Myocyte (in vitro differentiated cells): ENCODE results near the gene ESRRA. TPM values are rescaled to one million over a fixed set of nuclear protein-coding genes. Genes with fewer than 3 reads are reported as not detected.

Experiments used
- DNase-seq: peaks from one replicate; pipeline ENCODE4 v3.0.0-alpha.2; 2012; ENCODE audit warnings: low read depth
- total RNA-seq: library from RNA; depleted of rRNA; stranded (reverse); fragments of >200 nt; gene quantifications from 2 replicates; pipeline ENCODE4 v1.2.3, GENCODE V29; 2014

ESRRA gene
- total RNA-seq, 1 donor from 2014 or later, result 121 TPM

DNA sequence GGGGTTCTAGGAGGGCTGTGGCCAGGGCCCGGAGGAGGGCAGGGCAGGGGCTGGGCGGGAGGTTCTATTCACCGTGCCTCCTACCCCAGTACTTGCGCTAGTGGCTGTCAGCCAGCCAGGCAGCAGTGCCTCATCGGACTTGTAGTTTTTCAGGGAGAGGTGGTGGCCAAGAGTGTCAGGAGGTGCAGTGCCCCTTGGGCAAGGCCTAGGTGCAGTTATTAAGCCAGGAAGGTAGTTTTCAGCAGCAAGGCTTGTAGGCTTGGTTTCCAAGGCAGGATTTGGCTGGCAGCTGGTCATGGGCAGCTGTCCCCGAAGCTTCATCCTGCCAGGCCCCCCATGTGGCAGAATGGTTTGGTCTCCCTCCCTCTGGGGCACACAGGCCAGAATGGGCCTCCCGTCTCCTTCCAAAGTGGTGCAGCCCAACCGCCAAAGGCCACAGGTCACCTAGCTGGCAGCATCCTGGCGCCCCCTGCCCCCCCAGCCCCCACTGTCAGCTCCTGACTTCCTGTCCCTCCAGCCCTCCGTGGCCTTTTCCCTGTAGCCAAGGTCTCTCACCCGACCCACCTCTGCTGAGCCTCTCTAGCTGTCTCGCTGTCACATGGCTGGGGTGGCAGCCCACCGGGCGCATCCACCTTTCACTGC, 43.2 kb downstream of the ESRRA start:
- DNase-seq, result peak; percentile 83

DNA sequence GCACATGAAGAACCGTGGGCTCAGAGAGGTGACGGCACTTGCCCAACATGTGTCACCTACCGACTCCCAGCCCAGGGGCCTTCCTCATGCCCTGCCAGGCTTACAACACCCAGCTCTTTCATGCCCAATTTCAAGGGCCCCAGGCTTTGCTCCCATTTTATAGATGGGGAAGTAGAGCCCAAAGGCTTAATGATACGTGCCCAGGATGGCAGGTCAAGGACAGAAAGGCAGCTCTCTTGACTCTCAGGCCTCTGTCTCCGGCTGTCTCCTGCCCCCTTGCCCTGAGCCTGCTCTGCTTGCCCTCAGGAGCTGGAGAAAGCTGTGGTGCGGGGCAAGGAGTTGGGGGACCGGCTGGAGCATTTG, 43.7 kb downstream of the ESRRA start:
- no peak for DNase-seq

DNA sequence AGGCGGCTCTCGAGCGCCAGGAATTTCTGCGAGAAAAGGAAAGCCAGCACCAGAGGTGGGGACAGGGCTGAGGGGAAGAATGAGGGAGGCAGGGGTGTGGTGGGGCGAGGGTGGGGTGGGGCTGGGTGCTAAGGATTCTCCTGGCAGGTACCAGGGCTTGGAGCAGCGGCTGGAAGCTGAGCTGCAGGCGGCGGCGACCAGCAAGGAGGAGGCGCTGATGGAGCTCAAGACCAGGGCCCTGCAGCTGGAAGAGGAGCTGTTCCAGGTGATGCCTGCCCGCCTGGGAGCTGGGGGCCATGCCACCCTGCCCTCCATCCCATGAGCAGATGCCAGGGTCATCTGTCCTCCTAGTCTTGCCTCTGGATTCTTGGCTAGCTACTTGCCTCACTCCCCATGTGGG, 44.1 kb downstream of the ESRRA start:
- DNase-seq, result no peak

DNA sequence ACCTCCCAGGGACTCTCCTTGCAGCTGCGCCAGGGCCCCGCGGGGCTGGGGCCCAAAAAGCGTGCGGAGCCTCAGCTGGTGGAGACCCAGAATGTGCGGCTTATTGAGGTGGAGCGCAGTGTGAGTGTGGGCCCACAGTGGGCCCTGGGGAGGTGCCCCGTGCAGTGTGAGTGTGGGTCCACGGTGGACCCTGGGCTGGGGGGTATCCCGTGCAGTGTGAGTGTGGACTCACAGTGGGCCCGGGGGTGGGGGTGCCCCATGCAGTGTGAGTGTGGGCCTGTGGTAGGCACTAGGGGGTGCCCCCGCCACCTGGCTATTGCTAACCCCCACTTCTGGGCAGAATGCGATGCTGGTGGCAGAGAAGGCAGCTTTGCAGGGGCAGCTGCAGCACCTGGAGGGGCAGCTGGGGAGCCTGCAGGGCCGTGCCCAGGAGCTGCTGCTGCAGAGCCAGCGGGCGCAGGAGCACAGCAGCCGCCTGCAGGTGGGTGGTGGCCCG, 45.9 kb downstream of the ESRRA start:
- no peak for DNase-seq

DNA sequence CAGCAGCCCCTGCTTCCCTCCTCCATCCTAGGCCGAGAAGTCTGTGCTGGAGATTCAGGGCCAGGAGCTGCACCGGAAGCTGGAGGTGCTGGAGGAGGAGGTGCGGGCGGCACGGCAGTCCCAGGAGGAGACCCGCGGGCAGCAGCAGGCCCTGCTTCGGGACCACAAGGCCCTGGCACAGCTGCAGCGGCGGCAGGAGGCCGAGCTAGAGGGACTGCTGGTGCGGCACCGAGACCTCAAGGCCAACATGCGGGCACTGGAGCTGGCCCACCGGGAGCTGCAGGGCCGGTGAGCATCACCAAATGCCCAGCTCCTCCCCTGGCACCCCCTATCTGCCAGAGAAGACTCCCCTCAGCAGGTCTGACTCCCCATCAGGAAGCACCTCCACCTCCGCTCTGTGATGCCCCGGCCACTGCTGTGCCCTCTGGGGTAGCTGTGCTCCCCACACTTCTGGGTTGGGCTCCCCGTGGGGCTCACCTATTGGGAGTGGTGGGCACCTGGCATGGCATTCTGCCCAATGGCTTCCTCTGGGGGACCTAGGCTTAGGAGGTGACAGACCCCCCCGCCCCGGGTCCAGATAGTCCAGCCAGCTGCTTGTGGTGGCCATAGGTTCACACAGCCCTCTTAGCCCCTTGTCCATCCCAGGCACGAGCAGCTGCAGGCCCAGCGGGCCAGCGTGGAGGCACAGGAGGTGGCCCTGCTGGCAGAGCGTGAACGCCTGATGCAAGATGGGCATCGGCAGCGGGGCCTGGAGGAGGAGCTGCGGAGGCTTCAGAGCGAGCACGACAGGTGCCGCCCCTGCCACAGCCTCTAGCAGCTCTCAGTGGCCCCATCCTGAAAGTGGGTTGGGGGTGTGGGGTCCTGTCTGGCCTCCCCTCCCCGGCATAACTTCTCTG, 47.0 kb downstream of the ESRRA start:
- DNase-seq, result peak; percentile 74

DNA sequence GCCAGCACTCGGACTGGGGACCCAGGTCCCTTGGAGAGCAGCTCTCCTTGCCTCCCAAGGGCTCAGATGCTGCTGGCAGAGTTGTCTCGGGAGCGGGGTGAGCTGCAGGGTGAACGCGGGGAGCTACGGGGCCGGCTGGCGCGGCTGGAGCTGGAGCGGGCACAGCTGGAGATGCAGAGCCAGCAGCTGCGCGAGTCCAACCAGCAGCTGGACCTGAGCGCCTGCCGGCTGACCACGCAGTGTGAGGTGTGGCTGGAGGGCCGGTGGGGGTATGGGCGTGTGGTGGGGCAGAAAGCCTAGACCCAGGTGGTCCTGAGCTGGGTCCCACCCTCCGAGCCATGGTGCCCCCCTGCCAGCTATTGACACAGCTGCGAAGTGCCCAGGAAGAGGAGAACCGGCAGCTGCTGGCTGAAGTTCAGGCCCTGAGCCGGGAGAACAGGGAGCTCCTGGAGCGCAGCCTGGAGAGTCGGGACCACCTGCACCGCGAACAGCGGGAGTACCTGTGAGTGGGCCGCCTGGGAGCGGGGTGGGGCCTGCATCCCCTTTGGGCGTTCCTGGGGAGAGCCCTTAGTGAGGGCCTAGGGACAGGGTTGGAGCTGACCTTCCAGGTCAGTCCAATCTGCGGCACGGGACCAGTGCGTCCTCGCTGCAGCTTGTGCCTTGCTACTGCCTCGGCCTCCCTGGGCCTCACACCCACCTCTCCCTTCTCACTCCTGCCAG, 47.8 kb downstream of the ESRRA start:
- peak; percentile 49 for DNase-seq

DNA sequence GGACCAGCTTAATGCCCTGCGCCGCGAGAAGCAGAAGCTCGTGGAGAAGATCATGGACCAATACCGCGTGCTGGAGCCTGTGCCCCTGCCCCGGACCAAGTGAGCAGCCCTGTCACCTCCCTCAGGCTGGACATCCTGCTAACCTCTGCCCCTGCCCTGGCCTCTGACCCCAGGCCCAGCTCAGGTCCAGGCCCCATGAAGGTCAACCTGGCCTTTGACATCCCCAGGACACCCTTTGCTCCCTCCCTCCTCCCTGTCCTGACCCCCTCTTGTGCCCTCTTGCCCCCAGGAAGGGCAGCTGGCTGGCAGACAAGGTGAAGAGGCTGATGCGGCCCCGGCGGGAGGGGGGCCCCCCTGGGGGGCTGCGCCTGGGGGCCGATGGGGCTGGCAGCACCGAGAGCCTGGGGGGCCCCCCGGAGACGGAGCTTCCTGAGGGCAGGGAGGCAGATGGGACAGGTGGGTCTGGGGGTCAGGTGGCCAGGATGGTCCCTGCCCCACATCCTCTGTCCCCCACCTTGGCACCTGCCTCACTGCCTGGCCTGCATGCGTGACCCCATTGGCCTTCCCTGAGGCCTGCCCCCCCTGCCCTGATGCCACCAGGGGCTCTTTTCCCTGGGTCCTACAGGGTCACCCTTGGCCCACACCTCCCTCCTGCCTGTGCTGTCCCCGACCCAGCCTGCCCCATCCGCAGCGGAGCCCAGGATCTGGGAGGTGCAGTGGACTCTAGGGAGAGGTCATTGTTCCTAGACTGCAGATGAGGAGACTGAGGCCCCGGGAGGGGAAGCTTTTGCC, 48.6 kb downstream of the ESRRA start:
- DNase-seq, result no peak

DNA sequence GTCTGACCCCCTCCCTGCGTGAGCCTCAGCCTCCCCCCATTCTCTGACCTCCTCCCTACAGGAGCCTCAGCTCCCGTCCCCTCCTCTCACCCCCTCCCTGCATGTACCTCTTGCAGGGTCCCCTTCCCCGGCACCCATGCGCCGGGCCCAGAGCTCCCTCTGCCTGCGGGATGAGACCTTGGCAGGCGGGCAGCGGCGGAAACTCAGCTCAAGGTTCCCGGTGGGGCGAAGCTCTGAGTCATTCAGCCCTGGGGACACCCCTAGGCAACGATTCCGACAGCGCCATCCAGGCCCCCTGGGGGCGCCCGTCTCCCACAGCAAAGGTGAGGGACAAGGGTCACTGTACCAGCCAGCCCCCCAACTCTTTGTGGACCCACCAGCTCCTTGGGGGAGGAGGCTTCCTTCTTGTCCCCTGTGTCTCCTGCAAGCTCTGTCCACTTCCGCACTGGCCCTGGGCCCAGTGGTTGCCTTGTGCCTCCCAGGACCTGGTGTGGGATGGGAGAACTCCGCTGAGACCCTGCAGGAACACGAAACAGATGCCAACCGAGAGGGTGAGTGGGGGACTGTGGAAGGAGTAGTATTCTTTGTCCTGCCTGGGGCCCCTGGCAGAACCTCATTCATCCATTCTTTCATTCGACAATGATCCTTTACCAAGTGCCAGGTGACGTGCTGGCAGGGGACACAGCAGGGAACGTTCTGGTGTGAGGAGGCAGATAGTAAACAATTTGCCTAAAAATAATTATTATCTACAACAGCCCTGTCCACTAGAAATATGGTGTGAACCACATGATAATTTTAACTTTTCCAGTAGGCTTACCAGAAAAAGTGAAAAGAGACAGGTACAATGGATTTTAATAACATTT, 50.0 kb downstream of the ESRRA start:
- peak; percentile 85 for DNase-seq

DNA sequence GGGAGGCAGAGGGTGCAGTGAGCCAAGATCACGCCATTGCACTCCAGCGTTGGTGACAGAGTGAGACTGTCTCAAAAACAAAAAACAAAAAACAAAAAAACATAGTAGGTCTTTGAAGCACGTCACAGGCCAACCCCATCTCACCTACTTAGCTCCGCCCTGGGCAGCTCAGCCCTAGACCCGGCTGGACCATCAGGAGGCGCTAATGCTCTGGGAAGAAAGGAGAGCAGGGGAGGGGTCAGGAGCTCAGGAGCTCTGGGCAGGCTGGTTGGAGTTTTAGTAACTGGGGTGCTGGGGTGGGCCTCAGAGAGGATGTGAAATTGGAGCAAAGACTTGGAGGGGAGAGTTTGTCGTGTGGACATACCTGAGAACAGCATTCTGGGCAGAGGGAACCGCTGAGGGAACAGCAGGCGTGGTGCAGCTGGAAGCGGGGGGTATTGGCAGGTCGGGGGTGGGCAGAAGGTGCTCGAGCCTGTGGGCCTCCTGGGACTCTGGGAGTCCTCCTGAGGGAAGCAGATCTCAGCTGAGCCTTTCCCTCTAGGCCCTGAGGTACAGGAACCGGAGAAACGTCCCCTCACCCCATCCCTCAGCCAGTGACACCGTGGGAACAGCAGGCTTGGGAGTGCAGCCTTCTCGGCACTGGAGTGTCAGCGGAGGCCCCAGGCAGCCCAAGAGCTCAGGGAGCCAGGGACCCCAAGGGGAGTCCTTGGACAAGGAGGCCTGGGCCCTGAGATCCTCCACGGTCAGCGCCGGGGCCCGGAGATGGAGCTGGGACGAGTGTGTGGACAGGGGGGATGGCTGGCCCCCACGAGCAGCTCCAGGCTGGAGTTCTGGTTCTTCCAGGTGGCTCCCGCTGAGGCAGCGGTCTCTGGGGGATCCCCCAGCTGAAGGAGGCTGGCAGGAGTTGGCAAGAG, 51.4 kb downstream of the ESRRA start:
- DNase-seq, result peak; percentile 23

DNA sequence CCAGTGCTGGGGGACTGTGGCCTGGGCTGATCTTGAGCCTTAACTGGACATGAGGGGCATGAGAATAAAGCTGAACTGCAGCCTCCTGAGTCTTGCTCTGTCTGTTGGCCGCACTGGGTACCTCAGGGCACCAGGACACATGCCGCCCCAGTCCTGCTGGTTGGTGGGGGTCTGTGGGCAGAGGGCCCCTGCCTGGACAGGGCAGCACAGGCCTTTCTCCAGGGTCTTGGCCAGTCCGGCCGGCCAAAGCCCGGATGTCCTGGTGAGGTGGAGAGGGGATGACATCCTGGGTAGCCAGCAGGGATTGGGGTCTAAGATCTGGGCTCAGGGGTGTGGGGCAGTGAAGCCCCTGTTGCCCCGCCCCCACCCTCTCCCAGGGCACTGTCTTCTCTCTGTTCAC, 52.1 kb downstream of the ESRRA start:
- DNase-seq, result no peak

DNA sequence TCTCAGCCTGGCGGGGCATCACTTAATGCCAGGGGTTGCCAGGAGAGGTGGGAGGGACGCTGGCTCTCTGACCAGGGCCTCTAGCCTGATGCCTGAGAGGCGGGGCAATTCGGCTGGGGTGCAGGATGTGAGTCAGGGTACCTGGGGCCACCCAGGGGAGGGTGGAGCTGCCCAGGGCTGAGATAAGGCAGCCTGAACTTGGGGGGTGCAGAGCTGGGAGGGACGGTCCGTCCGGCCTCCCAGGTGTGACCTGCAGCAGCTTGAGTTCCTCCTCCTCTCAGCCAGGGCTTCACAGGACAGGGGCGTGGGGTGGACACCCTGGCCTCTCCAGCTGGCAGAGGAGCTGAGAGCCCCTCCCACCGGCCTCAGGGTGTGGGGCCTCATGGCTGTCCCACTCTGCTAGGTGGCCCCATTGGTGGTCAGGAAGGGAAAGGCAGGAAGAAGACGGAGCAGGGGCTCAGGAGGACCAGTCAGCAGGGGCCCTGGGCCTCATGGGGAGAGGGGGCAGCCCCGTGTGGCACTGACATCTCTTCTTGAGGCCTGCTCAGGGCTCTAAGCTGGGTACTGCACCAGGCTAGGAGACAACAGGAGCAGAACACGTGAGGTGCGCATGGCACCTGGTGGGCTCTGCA, 52.7 kb downstream of the ESRRA start:
- DNase-seq, result no peak

DNA sequence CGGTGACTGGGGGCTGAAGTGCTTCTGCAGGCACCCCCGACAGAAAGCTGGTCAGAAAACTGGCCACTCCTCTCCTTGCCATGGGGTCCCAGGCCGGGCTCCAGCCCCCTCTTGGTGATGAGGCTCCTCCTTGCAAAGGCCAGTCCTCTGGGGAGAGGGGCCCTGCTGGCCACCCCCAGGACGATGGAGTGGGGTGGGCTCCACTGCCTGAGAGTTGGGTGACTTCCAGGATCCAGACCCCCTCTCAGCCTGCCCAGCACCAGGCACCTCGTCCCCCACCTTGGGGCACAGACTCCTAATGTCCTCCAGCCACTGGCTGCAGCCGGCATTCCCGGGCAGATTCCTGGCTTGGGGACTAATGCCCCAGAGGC, 53.2 kb downstream of the ESRRA start:
- DNase-seq, result no peak

DNA sequence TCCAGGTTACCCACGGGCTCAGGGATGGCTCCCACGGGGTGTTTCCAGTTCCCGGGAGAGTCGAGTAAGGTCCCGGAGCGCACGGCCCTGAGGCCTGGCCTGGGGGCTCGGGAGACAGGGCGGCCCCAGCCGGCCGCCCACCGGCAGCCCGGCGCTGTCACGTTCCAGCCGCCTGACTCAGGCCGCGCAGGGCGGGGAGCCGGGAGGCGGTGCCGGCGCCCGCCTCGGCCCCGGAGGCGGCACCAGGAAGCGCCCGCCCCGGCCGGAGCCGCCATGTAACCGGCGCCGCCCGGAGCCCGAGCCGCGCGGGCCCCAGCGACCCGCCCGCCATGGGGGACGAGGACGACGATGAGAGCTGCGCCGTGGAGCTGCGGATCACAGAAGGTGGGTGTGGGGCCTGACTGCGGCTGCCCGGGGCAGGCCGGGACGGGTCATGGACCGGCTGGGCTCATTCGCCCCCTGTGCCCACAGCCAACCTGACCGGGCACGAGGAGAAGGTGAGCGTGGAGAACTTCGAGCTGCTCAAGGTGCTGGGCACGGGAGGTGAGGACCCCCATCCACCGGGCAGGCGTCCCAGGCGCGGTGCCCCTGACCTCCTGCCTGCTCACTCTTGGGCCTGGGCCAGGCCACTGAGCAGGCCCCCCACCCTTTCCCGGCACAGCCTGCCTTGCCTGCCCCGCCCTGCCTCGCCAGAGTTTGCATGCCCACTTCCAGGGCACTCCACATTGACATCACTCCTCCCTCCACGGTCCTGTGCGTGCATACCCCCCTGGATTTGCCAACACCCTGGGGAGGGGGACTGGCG, 53.8 kb downstream of the ESRRA start, which contains the start of gene RPS6KA4:
RPS6KA4 (plus strand) TSS at position 256 of the 805 bp plus-strand sequence; CDS start at position 330, 74 bp downstream.
- peak; percentile 74 for DNase-seq

DNA sequence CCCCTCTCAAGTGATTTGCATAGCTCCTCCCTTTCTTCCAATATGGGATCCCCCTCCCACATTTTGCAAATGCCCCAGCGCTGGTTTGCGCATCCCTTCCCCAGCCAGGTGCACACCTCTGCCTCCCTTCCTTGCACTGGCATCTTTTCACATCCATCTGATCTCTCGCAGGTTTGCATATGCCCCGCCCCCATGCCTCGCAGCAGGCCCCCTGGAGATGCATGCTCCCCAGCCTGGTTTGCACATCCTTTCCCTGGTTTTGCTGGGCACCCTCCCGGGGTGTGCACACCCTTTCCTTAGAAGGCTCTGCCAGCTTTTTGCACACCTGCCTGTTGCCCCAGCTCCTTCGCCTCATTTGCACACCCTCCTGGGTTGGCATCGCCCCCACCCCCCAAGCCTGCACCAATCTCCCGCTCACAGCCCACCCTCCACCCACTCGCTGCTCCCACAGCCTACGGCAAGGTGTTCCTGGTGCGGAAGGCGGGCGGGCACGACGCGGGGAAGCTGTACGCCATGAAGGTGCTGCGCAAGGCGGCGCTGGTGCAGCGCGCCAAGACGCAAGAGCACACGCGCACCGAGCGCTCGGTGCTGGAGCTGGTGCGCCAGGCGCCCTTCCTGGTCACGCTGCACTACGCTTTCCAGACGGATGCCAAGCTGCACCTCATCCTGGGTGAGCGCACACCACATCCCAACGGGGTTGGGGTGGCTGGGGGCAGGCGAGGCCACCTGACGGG, 54.6 kb downstream of the ESRRA start:
- no peak for DNase-seq

DNA sequence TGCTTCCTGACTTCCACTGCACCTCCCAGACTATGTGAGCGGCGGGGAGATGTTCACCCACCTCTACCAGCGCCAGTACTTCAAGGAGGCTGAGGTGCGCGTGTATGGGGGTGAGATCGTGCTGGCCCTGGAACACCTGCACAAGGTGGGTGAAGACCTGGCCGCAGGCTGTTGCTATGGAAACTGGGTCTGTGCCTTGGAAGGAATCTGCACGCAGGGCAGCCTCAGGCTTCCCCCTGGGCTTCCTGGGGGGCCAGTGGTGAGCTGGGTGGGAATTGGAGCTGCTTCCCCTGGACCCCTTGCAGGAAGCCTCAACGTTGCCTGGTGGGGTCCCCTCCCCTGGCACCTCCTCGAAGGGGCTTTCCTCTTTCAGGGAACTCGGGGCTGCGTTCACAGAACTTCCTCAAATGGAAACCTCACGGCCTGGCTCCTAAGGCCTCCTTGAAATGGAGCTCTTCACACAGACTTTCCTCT, 55.2 kb downstream of the ESRRA start:
- DNase-seq, result no peak

DNA sequence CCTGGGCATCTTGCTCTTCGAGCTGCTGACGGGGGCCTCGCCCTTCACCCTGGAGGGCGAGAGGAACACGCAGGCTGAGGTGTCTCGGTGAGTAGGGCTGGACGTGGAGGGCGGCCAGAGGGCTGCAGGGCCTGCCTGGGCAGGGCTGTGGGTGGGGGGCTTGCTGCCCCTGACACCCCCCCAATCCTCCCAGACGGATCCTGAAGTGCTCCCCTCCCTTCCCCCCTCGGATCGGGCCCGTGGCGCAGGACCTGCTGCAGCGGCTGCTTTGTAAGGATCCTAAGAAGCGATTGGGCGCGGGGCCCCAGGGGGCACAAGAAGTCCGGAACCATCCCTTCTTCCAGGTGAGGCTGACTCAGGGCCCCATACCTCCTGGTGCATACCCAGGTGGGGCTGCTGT, 56.3 kb downstream of the ESRRA start:
- no peak for DNase-seq

DNA sequence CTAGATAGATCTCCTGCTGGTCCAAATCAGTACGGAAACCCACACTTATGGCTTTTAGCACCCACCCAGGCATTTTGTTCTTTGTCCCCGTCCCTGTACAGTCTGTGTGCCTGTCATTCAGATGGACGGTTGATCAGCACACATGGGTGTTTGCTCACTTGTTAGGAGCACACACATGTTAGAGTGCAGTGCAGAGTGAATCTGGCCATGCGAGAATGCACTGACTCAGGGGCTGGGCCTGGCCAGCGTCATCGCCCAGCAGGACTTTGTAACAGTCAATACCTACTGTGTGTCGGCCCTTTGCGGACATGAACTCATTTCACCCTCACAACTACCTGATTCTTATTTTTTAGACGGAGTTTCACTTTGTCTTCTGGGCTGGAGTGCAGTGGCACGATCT, 57.0 kb downstream of the ESRRA start:
- no peak for DNase-seq
